Measurements from ENCODE around the gene FOSB.

Gene FOSB

GRCh38 chr19:45485305-45486077 lies 17.7 kb downstream of the FOSB start:
- peak; percentile 95 for DNase-seq

DNA sequence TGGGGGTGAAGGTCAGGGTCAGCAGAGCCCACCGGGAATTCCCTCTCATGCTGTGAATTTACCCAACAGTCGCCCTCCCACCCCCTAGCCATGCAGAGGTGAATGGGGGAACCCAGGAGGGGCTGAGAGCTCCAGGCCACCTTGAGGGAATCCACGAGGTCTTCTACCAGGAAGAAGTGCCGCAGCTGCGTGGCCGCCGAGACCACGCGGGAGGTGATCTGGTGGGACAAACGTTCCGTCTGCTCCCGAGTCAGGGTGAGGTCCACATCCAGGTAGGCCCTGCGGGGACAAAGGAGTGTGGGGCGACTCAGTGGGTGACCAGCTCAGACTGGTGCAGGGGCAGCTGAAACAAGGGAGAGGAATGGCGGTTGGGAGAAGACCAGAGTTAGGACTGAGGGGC lies 20.9 kb downstream of the FOSB start:
- no peak for DNase-seq

DNA sequence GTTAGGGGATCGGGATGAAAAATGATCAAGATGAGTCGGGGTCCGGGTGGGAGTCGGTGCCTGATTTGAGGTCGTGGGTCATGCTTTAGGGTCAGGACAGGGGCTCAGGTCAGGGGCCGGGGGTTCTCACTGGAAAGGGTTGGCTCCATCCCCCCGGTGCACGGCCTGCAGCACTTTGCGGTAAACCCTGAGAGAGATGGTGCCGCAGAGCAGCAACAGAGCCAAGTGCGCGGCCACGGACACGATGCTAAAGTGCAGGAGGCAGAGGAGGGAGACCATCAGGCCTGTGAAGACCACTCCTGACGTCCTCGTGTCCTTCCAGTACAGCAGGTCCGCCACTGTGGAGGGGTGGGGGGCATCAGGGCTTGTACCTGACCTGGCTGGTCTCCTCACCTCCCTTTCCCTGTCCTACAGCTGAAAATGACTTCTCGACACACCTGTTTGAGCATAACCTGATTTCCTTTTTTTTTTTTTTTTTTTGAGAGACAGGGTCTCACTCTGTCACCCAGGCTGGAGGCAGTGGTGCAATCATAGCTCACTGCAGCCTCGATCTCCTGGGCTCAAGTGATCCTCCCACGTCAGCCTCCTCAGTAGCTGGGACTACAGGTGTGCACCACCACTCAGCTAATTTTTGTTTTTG lies 21.5 kb downstream of the FOSB start:
- no peak for DNase-seq

- no peak for DNase-seq
These were observed 24.4 kb downstream of the FOSB start for GRCh38 chr19:45492137-45492626.

DNA sequence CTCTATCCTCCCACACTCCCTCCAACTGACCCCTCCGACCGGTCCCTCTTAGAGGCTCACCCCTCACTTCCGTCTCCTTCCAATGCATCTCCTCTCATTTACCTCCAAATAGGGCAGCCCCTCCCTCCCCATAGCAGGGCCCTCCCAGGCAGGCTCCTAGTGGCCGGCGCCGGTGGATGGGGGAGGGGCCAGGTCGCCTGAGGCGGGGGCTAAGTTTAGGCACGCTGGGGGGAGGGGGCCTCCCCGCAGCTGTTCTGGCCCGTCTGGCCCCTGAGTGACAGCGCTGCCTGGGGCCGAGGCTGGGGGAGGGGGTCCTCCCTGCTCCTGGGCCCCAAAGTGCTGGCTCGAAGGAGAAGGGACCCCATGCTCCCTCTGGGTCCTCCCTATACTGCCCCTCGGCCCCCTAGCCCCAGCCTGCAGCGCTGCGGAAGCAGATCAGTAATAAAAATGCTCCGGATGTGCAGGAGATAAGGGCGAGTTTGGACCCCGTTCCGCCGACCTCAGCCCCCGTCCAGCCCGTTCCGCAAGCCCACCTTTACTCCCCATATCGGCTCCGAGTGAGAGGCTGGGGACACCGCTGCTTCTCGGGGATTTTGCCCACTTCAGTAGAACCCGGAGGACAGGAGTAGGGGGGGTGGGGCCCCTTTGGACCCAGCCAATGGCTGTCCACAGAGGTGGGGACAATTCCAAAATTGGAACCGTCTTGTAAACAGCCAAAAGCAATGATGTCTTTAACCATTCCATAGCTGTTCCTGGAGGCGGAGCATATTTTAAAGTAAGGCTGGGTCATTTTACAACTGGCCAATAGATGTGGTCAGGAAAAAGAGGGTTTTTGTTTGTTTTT lies 25.1 kb downstream of the FOSB start:
- DNase-seq: no peak

DNA sequence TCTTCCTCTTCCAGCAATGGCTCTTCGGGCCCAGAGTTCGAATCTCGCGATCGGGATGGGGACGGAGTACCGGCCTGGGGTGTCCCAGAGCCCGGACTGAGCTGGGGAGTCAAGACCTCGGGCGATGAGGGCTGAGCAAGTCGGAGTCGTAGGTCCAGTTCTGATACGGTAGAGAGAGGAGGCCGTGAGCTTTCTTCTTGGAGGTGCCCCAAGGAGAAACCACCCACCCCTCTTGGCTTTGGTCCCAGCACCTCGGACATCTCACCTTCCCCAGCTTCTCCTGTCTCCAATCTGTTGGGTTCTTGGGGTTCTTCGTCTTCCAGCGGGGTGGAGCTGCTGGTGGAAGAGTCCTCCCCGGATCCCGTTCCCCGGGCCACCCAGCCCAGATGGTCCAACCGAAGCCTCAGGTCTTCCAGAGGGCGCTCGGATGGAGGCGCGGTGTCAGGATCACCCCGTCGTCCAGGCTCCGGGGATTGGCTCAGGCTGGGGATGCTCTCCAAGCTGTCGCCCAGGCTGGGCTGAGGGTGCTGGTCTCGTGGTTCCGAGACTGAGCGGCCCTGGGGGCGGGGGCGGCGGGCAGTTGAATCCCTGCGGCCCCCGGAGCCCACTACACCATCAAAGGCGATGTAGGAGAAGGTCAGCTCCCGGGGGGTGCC lies 26.6 kb downstream of the FOSB start:
- DNase-seq: no peak

GRCh38 chr19:45495178-45495577 lies 27.4 kb downstream of the FOSB start:
- no peak for DNase-seq

DNA sequence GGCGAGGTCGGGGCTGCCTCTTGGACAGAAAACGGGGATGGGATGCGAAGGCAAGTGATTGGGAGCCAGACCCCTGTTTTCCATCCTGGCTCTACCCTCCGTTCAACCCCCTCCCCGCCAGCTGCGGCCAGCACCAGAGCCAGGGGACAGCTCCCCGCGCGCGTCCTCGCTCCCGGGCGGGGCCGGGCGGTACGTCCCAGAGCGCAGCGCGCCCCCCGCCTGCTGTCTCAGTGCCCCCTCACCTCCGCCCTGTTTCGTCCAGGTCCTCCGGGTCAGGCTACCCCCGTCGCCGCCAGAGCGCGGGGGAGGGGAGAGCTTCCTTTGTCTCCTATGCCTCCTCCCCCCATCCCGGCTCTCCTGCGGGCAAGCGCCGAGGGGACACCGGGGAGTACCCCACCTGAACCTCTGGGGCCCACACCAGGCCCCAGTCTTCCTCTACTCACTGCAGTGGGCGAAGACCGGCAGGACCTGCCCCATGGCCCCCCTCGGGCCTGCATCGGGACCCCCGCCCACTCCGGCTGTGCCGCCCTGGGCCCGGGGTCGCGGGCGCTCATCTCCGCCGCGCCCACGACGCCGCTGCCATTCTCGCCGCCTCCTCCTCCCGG lies 28.7 kb downstream of the FOSB start:
- no peak for DNase-seq

DNA sequence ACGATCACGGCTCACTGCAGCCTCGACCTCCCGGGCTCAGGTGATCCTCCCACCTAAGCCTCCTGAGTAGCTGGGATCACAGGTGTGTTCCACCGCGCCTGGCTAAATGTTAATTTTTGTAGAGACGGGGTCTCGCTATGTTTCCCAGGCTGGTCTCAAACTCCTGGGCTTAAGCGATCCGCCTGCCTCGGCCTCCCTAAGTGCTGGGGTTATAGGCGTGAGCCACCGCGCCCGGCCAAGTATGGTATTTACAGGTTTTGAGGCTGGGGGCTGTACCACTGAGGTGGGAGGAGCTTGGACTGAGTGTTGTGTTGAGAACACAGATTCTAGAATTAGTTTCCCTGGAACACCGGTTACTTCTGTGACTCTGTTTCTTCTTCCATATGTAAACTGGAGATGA lies 30.0 kb downstream of the FOSB start:
- no peak for DNase-seq

DNA sequence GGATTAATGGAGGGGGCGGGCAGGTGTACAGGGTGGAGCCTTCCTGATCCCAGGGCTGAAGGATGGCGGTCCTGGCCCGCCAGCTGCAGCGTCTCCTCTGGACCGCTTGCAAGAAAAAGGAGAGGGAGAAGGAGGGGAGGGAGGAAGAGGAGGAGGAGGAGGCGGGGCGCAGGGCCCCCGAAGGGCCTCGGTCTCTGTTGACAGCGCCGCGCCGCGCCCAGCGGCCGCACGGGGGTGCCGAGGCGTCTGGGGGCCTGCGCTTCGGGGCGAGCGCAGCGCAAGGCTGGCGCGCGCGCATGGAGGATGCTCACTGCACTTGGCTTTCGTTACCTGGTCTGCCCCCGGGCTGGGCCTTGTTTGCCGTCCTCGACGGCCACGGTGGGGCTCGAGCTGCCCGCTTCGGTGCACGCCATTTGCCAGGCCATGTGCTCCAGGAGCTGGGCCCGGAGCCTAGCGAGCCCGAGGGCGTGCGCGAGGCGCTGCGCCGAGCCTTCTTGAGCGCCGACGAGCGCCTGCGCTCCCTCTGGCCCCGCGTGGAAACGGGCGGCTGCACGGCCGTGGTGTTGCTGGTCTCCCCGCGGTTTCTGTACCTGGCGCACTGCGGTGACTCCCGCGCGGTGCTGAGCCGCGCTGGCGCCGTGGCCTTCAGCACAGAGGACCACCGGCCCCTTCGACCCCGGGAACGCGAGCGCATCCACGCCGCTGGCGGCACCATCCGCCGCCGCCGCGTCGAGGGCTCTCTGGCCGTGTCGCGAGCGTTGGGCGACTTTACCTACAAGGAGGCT lies 30.8 kb downstream of the FOSB start, which contains the start of gene PPM1N:
PPM1N (plus strand) TSS at position 33 of the 785 bp plus-strand sequence; CDS start at position 63, 30 bp downstream.
- DNase-seq: peak; percentile 68

DNA sequence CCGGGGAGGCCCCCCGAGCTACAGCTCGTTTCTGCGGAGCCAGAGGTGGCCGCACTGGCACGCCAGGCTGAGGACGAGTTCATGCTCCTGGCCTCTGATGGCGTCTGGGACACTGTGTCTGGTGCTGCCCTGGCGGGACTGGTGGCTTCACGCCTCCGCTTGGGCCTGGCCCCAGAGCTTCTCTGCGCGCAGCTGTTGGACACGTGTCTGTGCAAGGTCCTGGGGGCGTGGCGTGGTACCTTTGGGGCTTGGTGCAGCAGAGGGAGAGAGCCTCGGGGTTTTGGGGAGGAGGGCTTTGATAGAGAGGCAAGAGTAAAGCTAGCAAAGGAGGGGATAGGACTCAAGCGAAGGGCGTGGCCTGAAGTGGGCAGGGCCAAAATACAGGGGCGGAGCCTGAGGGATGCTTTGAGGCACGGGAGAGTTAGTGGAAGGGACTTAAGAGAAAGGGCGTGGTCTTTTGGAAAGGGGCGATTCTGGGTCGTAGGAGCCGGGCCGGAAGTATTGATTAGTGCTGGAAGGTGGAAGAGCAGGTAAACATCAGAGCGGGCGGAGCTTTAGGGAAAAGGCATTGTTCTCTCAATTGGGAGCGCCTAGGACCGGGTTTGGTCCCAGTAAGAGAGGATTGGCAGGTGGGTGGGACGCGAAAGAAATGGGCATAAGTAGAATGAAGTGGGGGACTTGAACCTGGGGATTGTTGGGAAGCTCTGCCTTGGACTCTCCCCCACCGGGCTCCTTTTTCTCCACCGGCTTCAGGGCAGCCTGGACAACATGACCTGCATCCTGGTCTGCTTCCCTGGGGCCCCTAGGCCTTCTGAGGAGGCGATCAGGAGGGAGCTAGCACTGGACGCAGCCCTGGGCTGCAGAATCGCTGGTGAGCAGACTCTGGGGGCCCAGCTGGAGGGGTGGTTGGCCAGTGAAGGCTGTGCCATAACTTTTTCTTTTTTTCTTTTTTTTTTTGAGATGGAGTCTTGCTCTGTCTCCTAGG lies 31.7 kb downstream of the FOSB start:
- peak; percentile 73 for DNase-seq

DNA sequence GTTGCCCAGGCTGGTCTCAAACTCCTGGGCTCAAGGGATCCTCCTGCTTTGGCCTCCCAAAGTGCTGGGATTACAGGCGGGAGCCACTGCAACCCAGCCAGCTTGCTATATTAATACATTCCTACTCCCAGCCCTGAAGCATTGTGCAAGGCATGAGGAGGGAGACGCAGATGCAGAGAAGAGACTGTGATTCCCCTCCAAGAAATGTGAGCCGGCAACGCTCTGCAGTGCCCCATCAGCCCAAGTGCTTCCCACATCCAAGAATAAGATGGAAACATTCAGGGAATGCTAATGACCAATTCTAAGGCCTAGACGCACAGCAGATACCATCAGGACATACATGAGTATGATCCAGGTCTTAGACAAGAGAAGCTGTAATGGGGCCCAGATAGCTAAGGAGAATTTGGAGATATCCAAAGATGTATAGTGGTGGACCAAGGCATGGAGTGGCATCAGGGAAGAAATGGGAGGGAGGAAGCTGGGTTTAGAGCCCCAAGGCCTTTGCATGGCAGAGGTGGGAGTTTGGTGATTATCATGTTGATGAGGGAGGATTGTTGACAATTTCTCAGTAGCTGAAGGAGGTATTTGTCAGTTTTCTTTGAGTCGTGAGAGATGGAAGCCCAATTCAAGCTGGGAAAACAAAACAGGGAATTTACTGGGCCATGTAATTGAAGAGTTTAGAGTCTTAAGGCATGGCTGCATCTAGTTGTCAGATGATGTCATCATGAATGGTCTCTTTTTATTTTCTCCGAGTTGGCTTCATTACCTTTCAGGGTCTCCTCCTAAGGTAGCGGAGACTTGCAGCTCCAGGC lies 33.3 kb downstream of the FOSB start:
- DNase-seq: no peak

- no peak for DNase-seq
These were observed 33.9 kb downstream of the FOSB start for GRCh38 chr19:45501730-45502014.

DNA sequence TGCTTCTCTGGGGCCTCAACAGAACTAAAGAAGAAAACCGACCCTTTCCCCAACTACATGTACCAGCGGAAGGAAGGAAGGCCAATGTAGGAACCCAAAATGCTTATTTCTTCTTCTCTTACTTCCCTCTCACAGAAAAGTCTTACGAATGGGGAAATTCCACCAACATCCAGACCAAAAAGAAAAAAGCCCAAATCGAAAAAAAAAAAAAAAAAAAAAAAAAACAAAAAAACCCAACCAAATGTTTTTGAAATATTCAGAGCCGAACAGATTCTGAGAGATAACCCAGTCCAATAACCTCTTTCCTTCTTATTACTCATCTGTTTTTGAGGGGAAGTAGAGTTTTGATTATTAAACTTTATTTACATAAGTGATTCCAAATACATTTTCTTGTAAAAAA lies 34.3 kb downstream of the FOSB start:
- no peak for DNase-seq

DNA sequence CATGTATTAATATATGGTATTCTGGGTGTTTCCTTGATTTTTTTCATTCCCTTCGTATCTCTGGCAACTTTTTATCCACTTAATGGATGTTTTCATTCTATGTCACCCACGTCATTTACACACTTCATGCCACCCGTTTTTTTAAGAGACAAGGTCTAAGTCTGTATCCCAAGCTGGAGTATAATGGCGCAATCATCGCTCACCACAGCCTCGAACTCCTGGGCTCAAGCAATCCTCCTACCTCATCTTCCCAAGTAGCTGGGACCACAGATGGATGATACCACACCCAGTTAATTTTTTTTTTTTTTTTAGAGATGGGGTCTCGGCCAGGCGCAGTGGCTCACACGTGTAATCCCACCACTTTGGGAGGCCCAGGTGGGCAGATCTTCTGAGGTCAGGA lies 36.1 kb downstream of the FOSB start:
- no peak for DNase-seq

DNA sequence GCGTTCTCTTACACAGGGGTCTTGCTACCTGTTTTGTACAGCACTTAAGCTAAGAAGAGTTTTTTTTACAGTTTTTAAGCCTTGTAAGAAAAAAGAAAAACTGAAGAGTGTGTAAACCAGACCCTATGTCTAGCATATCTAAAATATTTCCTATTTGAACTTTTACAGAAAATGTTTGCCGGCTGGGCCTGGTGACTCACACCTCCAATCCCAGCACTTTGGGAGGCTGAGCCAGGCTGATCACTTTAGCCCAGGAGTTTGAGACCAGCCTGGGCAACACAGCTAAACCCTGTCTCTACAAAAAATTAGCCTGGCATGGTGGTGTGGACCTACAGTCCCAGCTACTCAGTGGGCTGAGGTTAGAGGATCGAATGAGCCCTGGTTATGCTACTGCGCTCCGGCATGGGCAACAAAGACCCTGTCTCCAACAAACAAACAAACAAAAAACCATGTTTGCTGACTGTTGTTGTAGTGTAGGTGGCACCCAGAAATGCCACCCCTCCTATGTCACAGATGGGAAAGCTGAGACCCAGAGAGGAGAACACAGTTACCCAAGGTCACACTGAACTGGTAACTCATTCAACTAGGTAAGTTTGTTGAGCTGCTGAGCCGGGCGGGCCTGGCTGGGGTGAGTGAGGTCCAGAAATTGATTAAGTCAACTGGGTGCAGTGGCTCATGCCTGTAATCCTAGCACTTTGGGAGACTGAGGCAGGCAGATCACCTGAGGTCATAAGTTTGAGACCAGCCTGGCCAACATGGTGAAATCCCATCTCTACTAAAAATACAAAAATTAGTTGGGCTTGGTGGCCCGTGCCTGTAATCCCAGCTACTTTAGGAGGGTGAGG lies 37.6 kb downstream of the FOSB start:
- DNase-seq: no peak

- DNase-seq: no peak
These were observed 38.1 kb downstream of the FOSB start for GRCh38 chr19:45505996-45506245.

GRCh38 chr19:45506246-45506988 lies 38.6 kb downstream of the FOSB start:
- DNase-seq: peak; percentile 95

Measured in CD4-positive, alpha-beta T cell treated with Interleukin-15 for 1 hour (primary cell).